ENCODE measurements around the gene ADGRL2. TPM values are rescaled to one million over a fixed set of nuclear protein-coding genes. Genes with fewer than 3 reads are reported as not detected.

The ADGRL2 gene
- total RNA-seq, 2 donors from 2014 or later = 61.6 to 76.4 TPM

DNA sequence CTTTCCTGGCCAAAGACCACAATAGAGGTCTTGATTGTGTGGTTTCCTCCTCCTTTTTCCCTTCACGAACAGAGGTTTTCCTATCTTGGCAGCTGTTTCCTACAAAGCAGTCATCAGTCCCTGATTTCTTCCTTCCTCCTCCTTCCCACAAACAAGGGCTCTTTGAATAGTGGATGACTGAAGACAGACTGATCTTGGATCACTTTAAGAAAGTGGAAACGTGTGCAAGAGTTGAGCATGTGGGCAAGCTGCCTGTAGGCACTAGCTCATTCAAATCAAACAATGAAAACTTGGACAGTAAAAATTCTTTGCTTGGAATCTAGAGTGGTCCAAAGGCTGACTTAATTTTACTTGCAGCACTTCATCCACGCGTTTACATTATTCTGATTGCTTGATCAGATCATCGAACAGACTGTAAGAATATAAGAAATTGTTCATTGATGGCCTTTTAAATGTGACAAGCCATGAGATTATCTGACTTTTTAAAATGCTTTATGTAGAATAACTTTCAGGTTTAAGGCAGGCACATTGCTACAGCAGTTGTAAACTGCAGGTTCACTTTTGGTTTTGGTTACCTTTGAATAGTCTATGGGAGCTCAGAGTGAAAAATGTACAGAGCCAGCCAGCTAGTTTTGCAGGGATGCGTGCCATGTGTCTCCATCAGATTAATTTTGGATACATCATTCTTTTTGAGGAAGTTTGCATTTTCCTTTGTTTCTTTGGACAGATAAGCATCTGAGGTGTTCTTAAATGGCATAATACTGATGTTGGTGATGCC lies 34.4 kb downstream of the ADGRL2 start:
- no peaks in the 10 kb centered on the region for H3K9me3 ChIP-seq (ENCODE audit: control insufficient read depth, low read length)
- H3K4me1 ChIP-seq (ENCODE audit: control insufficient read depth, insufficient read depth, low read length) = peaks cover 9% of the 10 kb centered on the region
- no peak overlapping the region for H3K4me3 ChIP-seq (ENCODE audit: low read length)
- H3K4me3 Mint-ChIP-seq = no peak overlapping the region
- peak overlapping the region; percentile 57 for H3K27ac ChIP-seq (ENCODE audit: low read depth, low read length)
- H3K4me1 Mint-ChIP-seq = peaks cover 51% of the 10 kb centered on the region
- H3K27ac Mint-ChIP-seq = no peak overlapping the region
- DNase-seq = no peak
- no peak overlapping the region for H3K9ac ChIP-seq (ENCODE audit: extremely low read depth, low read length, poor library complexity, severe bottlenecking)
- WGBS, 2 experiments (ENCODE audit: insufficient coverage in 1 of 2, insufficient read length in 1 of 2) = 84 to 87% methylated on average over 5 to 6 of the region's 6 CpGs
- H3K27me3 ChIP-seq (ENCODE audit: control insufficient read depth, insufficient read depth, low read length, poor library complexity, severe bottlenecking) = no peaks in the 10 kb centered on the region
- H3K9me3 Mint-ChIP-seq = no peaks in the 10 kb centered on the region
- no peaks in the 10 kb centered on the region for H3K36me3 ChIP-seq (ENCODE audit: control insufficient read depth, insufficient read depth, low read length)
- peaks cover 8% of the 10 kb centered on the region for H3K36me3 Mint-ChIP-seq (ENCODE audit: low read depth)
- H3K27me3 Mint-ChIP-seq (ENCODE audit: insufficient read depth) = no peaks in the 10 kb centered on the region
- TF ChIP-seq, protein P1, sequence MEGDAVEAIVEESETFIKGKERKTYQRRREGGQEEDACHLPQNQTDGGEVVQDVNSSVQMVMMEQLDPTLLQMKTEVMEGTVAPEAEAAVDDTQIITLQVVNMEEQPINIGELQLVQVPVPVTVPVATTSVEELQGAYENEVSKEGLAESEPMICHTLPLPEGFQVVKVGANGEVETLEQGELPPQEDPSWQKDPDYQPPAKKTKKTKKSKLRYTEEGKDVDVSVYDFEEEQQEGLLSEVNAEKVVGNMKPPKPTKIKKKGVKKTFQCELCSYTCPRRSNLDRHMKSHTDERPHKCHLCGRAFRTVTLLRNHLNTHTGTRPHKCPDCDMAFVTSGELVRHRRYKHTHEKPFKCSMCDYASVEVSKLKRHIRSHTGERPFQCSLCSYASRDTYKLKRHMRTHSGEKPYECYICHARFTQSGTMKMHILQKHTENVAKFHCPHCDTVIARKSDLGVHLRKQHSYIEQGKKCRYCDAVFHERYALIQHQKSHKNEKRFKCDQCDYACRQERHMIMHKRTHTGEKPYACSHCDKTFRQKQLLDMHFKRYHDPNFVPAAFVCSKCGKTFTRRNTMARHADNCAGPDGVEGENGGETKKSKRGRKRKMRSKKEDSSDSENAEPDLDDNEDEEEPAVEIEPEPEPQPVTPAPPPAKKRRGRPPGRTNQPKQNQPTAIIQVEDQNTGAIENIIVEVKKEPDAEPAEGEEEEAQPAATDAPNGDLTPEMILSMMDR (conservative IDR thresholded peaks at IDR 0.05) = no peak

DNA sequence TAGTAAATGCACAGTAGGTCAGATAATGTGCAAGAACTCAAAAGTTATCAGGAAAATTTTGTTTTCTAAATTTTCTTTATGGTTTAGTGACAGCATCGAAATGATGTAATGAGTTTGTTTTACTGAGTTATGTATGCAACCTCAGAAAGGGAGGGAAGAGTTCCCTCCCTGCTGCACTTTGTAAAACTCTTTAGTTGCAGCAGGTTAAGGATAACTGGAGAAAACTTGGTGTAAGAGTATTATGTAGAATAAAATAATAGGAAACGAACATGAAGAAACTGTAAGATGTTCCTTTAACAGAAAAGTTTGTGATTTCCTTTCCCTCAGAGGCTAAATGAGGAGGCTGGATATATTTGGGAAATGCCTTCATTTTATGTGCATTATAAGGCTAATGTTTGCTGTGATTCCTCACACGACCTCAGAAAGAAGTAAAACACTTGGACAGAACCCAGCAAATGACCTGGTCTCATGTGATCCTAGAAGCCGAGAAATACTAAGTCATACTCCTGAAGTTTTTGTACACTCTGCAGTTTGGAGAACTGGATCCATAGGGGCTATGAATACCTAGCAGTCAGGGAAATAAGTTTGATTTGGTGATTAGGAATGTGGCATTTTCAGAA lies 35.4 kb downstream of the ADGRL2 start:
- Mint-ChIP-seq H3K36me3 (ENCODE audit: low read depth) (peaks cover 10% of the 10 kb centered on the region), H3K4me1 (peaks cover 51% of the 10 kb centered on the region), H3K27ac (no peak overlapping the region), H3K27me3 (ENCODE audit: insufficient read depth) (no peaks in the 10 kb centered on the region), H3K9me3 (no peaks in the 10 kb centered on the region), H3K4me3 (no peak overlapping the region)
- 89 to 91% methylated on average over 3 to 4 of the region's 4 CpGs for WGBS, 2 experiments (ENCODE audit: insufficient coverage in 1 of 2, insufficient read length in 1 of 2)
- Histone ChIP-seq H3K4me3 (ENCODE audit: low read length) (no peak overlapping the region), H3K27me3 (ENCODE audit: control insufficient read depth, insufficient read depth, low read length, poor library complexity, severe bottlenecking) (no peaks in the 10 kb centered on the region), H3K36me3 (ENCODE audit: control insufficient read depth, insufficient read depth, low read length) (no peaks in the 10 kb centered on the region), H3K27ac (ENCODE audit: low read depth, low read length) (no peak overlapping the region), H3K9me3 (ENCODE audit: control insufficient read depth, low read length) (no peaks in the 10 kb centered on the region), H3K4me1 (ENCODE audit: control insufficient read depth, insufficient read depth, low read length) (peaks cover 9% of the 10 kb centered on the region), H3K9ac (ENCODE audit: extremely low read depth, low read length, poor library complexity, severe bottlenecking) (peak overlapping the region; percentile 9)
- TF ChIP-seq, protein P1 (conservative IDR thresholded peaks at IDR 0.05) = no peak
- no peak for DNase-seq

DNA sequence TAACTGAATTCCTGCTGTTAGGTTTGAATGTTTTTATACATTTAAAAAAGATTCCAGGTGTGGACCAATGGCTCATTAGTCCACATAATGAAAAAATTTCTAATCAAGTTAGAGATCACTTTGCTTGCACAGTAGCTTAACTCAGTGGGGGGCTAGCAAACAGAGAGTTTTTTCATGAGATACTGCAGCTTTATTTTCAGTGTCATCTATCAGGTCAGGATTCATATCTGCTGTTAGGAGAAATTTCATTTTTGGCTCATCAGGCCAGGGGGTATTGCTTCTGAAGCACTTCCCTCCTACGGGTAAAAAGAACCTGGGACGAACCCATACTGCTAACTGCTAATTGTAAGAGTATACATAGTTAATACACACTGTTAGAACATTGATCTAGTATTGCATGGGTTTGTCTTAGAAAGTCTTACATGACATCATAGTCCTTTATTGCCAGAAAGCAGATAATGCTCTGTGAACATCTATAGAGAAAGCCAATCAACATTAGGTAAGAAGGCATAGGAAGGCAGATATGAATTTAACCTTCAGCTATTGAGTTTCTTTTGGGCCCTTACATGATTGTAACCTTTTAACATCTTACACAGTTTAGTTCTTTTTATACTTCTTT lies 38.0 kb downstream of the ADGRL2 start:
- Histone ChIP-seq H3K4me1 (ENCODE audit: control insufficient read depth, insufficient read depth, low read length) (peaks cover 9% of the 10 kb centered on the region), H3K9me3 (ENCODE audit: control insufficient read depth, low read length) (no peaks in the 10 kb centered on the region), H3K9ac (ENCODE audit: extremely low read depth, low read length, poor library complexity, severe bottlenecking) (no peak overlapping the region), H3K4me3 (ENCODE audit: low read length) (no peak overlapping the region), H3K27me3 (ENCODE audit: control insufficient read depth, insufficient read depth, low read length, poor library complexity, severe bottlenecking) (no peaks in the 10 kb centered on the region), H3K27ac (ENCODE audit: low read depth, low read length) (no peak overlapping the region), H3K36me3 (ENCODE audit: control insufficient read depth, insufficient read depth, low read length) (peaks cover 9% of the 10 kb centered on the region)
- TF ChIP-seq, protein P1 (conservative IDR thresholded peaks at IDR 0.05) = no peak
- no peak for DNase-seq
- Mint-ChIP-seq H3K27me3 (ENCODE audit: insufficient read depth) (no peaks in the 10 kb centered on the region), H3K36me3 (ENCODE audit: low read depth) (peaks cover 21% of the 10 kb centered on the region), H3K4me1 (peaks cover 33% of the 10 kb centered on the region), H3K4me3 (no peak overlapping the region), H3K9me3 (peaks cover 3% of the 10 kb centered on the region), H3K27ac (no peak overlapping the region)
- 76% methylated on average over 2 of the region's 2 CpGs; no CpG with 5 or more reads in 1 of the 2 experiments for WGBS, 2 experiments (ENCODE audit: insufficient coverage in 1 of 2, insufficient read length in 1 of 2)
